PC-3 (cell line): Measurements from ENCODE around the gene MAP2K5. TPM values are rescaled to one million over a fixed set of nuclear protein-coding genes. Genes with fewer than 3 reads are reported as not detected.

Experiments
- ATAC-seq: fragments of 200-7000 bp; cut with Tn5 transposase; 2 replicates; pipeline ENCODE4 v1.9.1; 2020; ENCODE audit warnings: mild to moderate bottlenecking, moderate library complexity
- Bru-seq: library from RNA; stranded (reverse); fragments of 400-500 nt; gene quantifications from one replicate; lab custom pipeline; 2021; lab: Mats Ljungman, UMichigan
- BruChase-seq, 2 experiments: library from RNA; stranded (reverse); fragments of 400-500 nt; gene quantifications; one replicate each; lab custom pipeline; 2021; lab: Mats Ljungman, UMichigan
- BruUV-seq: library from RNA; stranded (reverse); fragments of 400-500 nt; replicated peaks from 2 replicates; lab custom pipeline; 2021; lab: Mats Ljungman, UMichigan
- CTCF ChIA-PET: fragments of 300-600 bp; sonication (Branson Sonifier 250); formaldehyde crosslinking; loops from one replicate; lab custom pipeline; 2022; ENCODE audit warnings: antibody characterized with exemption; lab: Charles Lee
- POLR2A ChIA-PET: fragments of 300-600 bp; sonication (Branson Sonifier 250); formaldehyde crosslinking; loops from one replicate; lab custom pipeline; 2022; ENCODE audit warnings: antibody characterized with exemption; ENCODE audit not compliant: unreplicated experiment; lab: Charles Lee
- DNase-seq: peaks from one replicate; pipeline ENCODE4 v3.0.0-alpha.2; 2015
- H2AFZ ChIP-seq: fragments of 300-600 bp; sonication (generic); 2 replicates; pipeline ENCODE4 v1.6.0; 2016; ENCODE audit warnings: antibody characterized with exemption, low read length
- H3F3A ChIP-seq: fragments of 300-600 bp; sonication (generic); one replicate; pipeline ENCODE4 v1.6.0; 2017; ENCODE audit warnings: antibody characterized with exemption, low read length, control low read depth, mild to moderate bottlenecking; ENCODE audit not compliant: unreplicated experiment
- H3K27ac ChIP-seq: fragments of 300-600 bp; sonication (generic); 2 replicates; pipeline ENCODE4 v1.5.1; 2016; ENCODE audit warnings: mild to moderate bottlenecking, low read length
- H3K27me3 ChIP-seq: fragments of 300-600 bp; sonication (generic); 2 replicates; pipeline ENCODE4 v1.6.1; 2016; ENCODE audit warnings: low read length, mixed read lengths
- H3K36me3 ChIP-seq: fragments of 300-600 bp; sonication (generic); 2 replicates; pipeline ENCODE4 v1.6.1; 2016; ENCODE audit warnings: low read depth, mixed run types, low read length, mixed read lengths
- H3K4me1 ChIP-seq: fragments of 300-600 bp; sonication (generic); 2 replicates; pipeline ENCODE4 v1.5.1; 2016; ENCODE audit warnings: low read length; ENCODE audit not compliant: insufficient read depth
- H3K4me2 ChIP-seq: fragments of 300-600 bp; sonication (generic); 2 replicates; pipeline ENCODE4 v1.6.0; 2016; ENCODE audit warnings: low read length
- H3K4me3 ChIP-seq: fragments of 300-600 bp; sonication (generic); 2 replicates; pipeline ENCODE4 v1.5.1; 2016; ENCODE audit warnings: mild to moderate bottlenecking, low read length, mixed read lengths
- H3K79me2 ChIP-seq: fragments of 300-600 bp; sonication (generic); 2 replicates; pipeline ENCODE4 v1.6.1; 2017; ENCODE audit warnings: low read length, mixed read lengths
- H3K9ac ChIP-seq: fragments of 300-600 bp; sonication (generic); 2 replicates; pipeline ENCODE4 v1.6.0; 2016; ENCODE audit warnings: mild to moderate bottlenecking, low read length
- H3K9me2 ChIP-seq: fragments of 300-600 bp; sonication (generic); replicated peaks from 2 replicates; pipeline ENCODE4 v1.6.1; 2016; ENCODE audit warnings: mixed run types, low read length, mixed read lengths
- H3K9me3 ChIP-seq: fragments of 300-600 bp; sonication (generic); 2 replicates; pipeline ENCODE4 v1.6.1; 2016; ENCODE audit warnings: low read length, mixed read lengths
- H4K20me1 ChIP-seq: fragments of 300-600 bp; sonication (generic); 2 replicates; pipeline ENCODE4 v1.6.1; 2016; ENCODE audit warnings: low read length, mixed read lengths
- EZH2 ChIP-seq: fragments of 300-600 bp; sonication (generic); IDR thresholded peaks from one replicate; pipeline ENCODE4 v1.6.1; 2017; ENCODE audit warnings: antibody characterized with exemption, mild to moderate bottlenecking, low read length; ENCODE audit not compliant: unreplicated experiment
- EZH2phosphoT487 ChIP-seq: fragments of 300-600 bp; sonication (generic); IDR thresholded peaks from 2 replicates; pipeline ENCODE4 v1.6.1; 2018; ENCODE audit warnings: mild to moderate bottlenecking, antibody characterized with exemption, low read length, borderline replicate concordance
- intact Hi-C: fragments of 100-400 bp; cut with micrococcal nuclease; formaldehyde crosslinking; loops from 2 replicates; pipeline ENCODE4 v1.9.0; 2023
- long read RNA-seq: library from polyadenylated mRNA; unstranded; transcript quantifications from one replicate; pipeline ENCODE4 v2.0.0, GENCODE V29; 2021; ENCODE audit not compliant: unreplicated experiment
- total RNA-seq: library from RNA; depleted of rRNA; stranded (reverse); fragments of >200 nt; gene quantifications from 2 replicates; pipeline ENCODE4 v1.2.3, GENCODE V29; 2014; rRNA removed
- TF ChIP-seq, protein P1 (sequence below): fragments of 300-600 bp; sonication (generic); conservative IDR thresholded peaks from 2 replicates; pipeline ENCODE4 v1.5.1; 2017; ENCODE audit warnings: antibody characterized with exemption, low read depth, mild to moderate bottlenecking, low read length

MAP2K5 gene
- total RNA-seq (4.0 and 5.5 TPM in 2 replicates), Bru-seq, nascent RNA (percentile 64 among the genes with signal in this experiment), BruChase-seq, experiment 1, labeled RNA remaining after a 6-hour chase (percentile 48 among the genes with signal in this experiment), BruChase-seq, experiment 2, labeled RNA remaining after a 2-hour chase (percentile 65 among the genes with signal in this experiment)
- long read RNA-seq, transcript MAP2K5-201 (22 exons, 2,347 nt): major isoform, 19 of 34 reads
- long read RNA-seq, partial matches to known transcripts: 1 of 34 reads
- long read RNA-seq, other reads (novel, unspliced or antisense): 13 of 34 reads

GRCh38 chr15:67542420-67543347 lies at the start of gene MAP2K5:
Gene MAP2K5 (plus strand): TSS chr15:67542703. CDS start chr15:67543336, 633 bp downstream.
- ATAC-seq (peak; percentile 81), DNase-seq (peak; percentile 71)
- no peaks in the 10 kb centered on the region for H3F3A ChIP-seq
- no peaks in the 10 kb centered on the region for H3K27me3 ChIP-seq
- intact Hi-C loops: no loop called here
- peaks cover 14% of the 10 kb centered on the region; the same call in 1 of the 2 replicates for H3K79me2 ChIP-seq
- H3K9me3 ChIP-seq: no peaks in the 10 kb centered on the region
- no peaks in the 10 kb centered on the region for H3K9me2 ChIP-seq
- H4K20me1 ChIP-seq: no peaks in the 10 kb centered on the region
- H3K27ac ChIP-seq: peak within 1 kb of the TSS; percentile 22; the same call in 1 of the 2 replicates
- POLR2A ChIA-PET: interaction anchor here (0.6 kb wide), 1 partner anchor 296 kb away, joined by 3 read pairs; no protein-coding TSS in a partner anchor
- peak within 1 kb of the TSS; percentile 99 for H3K4me2 ChIP-seq
- no peak for TF ChIP-seq EZH2
- no peak for TF ChIP-seq EZH2phosphoT487
- TF ChIP-seq, protein P1, sequence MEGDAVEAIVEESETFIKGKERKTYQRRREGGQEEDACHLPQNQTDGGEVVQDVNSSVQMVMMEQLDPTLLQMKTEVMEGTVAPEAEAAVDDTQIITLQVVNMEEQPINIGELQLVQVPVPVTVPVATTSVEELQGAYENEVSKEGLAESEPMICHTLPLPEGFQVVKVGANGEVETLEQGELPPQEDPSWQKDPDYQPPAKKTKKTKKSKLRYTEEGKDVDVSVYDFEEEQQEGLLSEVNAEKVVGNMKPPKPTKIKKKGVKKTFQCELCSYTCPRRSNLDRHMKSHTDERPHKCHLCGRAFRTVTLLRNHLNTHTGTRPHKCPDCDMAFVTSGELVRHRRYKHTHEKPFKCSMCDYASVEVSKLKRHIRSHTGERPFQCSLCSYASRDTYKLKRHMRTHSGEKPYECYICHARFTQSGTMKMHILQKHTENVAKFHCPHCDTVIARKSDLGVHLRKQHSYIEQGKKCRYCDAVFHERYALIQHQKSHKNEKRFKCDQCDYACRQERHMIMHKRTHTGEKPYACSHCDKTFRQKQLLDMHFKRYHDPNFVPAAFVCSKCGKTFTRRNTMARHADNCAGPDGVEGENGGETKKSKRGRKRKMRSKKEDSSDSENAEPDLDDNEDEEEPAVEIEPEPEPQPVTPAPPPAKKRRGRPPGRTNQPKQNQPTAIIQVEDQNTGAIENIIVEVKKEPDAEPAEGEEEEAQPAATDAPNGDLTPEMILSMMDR: no peak
- peak within 1 kb of the TSS; percentile 95 for H3K4me3 ChIP-seq
- peak within 1 kb of the TSS; percentile 83 for H3K9ac ChIP-seq
- peak within 1 kb of the TSS; percentile 97 for H2AFZ ChIP-seq
- no peaks in the 10 kb centered on the region for H3K36me3 ChIP-seq
- H3K4me1 ChIP-seq: peaks cover 16% of the 10 kb centered on the region
- BruUV-seq: no TSS peak
- CTCF ChIA-PET: no interaction called here

DNA sequence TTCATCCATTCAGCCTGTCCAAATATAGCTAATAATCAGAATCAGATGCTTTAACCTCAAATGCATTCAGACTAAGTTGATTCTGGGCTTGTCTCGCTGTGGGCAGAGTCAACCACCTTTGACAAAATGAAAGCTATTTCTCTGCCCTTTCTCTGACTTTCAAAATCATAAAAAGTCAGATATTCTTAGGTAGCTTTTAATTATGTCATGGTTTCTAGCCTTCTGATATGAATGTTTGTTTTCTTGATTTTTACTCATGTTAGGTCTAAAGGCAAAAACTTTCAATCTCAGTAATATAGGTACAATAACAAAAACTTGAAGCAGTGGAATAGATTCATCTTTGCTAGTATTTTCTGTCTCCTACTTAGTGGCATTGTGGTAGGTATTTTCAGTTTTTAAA lies 46.9 kb upstream of the MAP2K5 start:
- TF ChIP-seq EZH2: no peak
- Histone ChIP-seq H3K9me3 (no peaks in the 10 kb centered on the region), H2AFZ (no peak overlapping the region), H3K27me3 (no peaks in the 10 kb centered on the region), H3K4me3 (no peak overlapping the region), H3K79me2 (no peaks in the 10 kb centered on the region), H3K9me2 (no peaks in the 10 kb centered on the region), H3K4me2 (no peak overlapping the region), H3K27ac (no peak overlapping the region), H3K36me3 (no peaks in the 10 kb centered on the region), H4K20me1 (no peaks in the 10 kb centered on the region), H3F3A (no peaks in the 10 kb centered on the region), H3K4me1 (no peaks in the 10 kb centered on the region), H3K9ac (no peak overlapping the region)
- CTCF ChIA-PET: interaction anchor here (0.6 kb wide), 1 partner anchor 336 kb away, joined by 3 read pairs; no protein-coding TSS in a partner anchor
- no peak for ATAC-seq
- no peak for DNase-seq
- POLR2A ChIA-PET: no interaction called here
- intact Hi-C loops: no loop called here
- BruUV-seq: no TSS peak
